Jurkat, Clone E6-1 (cell line): ENCODE measurements around the gene PAEP.
"Not testable (repeated sequence)": the region's sequence is repeated elsewhere in the genome, so short reads cannot be mapped to it uniquely, and the experiment has no call there.

ENCODE experiments used
- DNase-seq: peaks from one replicate; pipeline ENCODE4 v3.0.0-alpha.2; 2011; ENCODE audit warnings: low read depth, low spot score
- H3K4me3 ChIP-seq: 2 replicates; pipeline ENCODE4 v1.5.1; 2011; ENCODE audit warnings: mild to moderate bottlenecking, low read length, control low read depth, moderate library complexity

PAEP gene

GRCh38 chr9:135524130-135524861, 37.3 kb upstream of the PAEP start:
- DNase-seq = no peak
- H3K4me3 ChIP-seq = no peak overlapping the region

- DNase-seq = no peak
- no peak overlapping the region for H3K4me3 ChIP-seq
Observed at GRCh38 chr9:135525241-135526088, 36.1 kb upstream of the PAEP start.

- DNase-seq = no peak
- H3K4me3 ChIP-seq = no peak overlapping the region
Observed at GRCh38 chr9:135526089-135526729, 35.3 kb upstream of the PAEP start.

GRCh38 chr9:135526730-135527571, 34.6 kb upstream of the PAEP start:
- no peak overlapping the region for H3K4me3 ChIP-seq

GRCh38 chr9:135528842-135529435, 32.6 kb upstream of the PAEP start:
- DNase-seq = peak; percentile 52
- not testable (repeated sequence) for H3K4me3 ChIP-seq

More at GRCh38 chr9:135526730-135527571, 34.6 kb upstream of the PAEP start:
- DNase-seq = no peak

- no peak overlapping the region for H3K4me3 ChIP-seq
- no peak for DNase-seq
Observed at GRCh38 chr9:135530146-135530545, 31.4 kb upstream of the PAEP start.

GRCh38 chr9:135531096-135531495, 30.5 kb upstream of the PAEP start:
- H3K4me3 ChIP-seq = no peak overlapping the region
- no peak for DNase-seq

- DNase-seq = no peak
- no peak overlapping the region for H3K4me3 ChIP-seq
Observed at GRCh38 chr9:135533113-135533512, 28.4 kb upstream of the PAEP start.

GRCh38 chr9:135533674-135534073, 27.9 kb upstream of the PAEP start:
- DNase-seq = no peak
- H3K4me3 ChIP-seq = no peak overlapping the region

- DNase-seq, H3K4me3 ChIP-seq: not testable (repeated sequence)
Observed at GRCh38 chr9:135534192-135534711, 27.3 kb upstream of the PAEP start.

- not testable (repeated sequence) for DNase-seq, H3K4me3 ChIP-seq
Observed at GRCh38 chr9:135534826-135535225, 26.7 kb upstream of the PAEP start.

- not testable (repeated sequence) for DNase-seq, H3K4me3 ChIP-seq
Observed at GRCh38 chr9:135535631-135536030, 25.9 kb upstream of the PAEP start.

- no peak overlapping the region for H3K4me3 ChIP-seq
Observed at GRCh38 chr9:135536216-135536615, 25.3 kb upstream of the PAEP start.

GRCh38 chr9:135543262-135543894, 18.2 kb upstream of the PAEP start:
- not testable (repeated sequence) for H3K4me3 ChIP-seq, DNase-seq

More at GRCh38 chr9:135536216-135536615, 25.3 kb upstream of the PAEP start:
- no peak for DNase-seq

GRCh38 chr9:135544981-135545635, 16.4 kb upstream of the PAEP start:
- DNase-seq = no peak
- H3K4me3 ChIP-seq = no peak overlapping the region

GRCh38 chr9:135545646-135546176, 15.8 kb upstream of the PAEP start, which contains the start of gene OBP2A:
OBP2A (plus strand) TSS chr9:135546126; CDS start chr9:135546181, 55 bp downstream.
- DNase-seq, H3K4me3 ChIP-seq: not testable (repeated sequence)
